Urothelium cell line (cell line): ENCODE results near the gene GFRAL.
A peak's percentile ranks its signal among the peaks of the same experiment; 100 is the strongest.
"Not testable (repeated sequence)": the region's sequence is repeated elsewhere in the genome, so short reads cannot be mapped to it uniquely, and the experiment has no call there.

Experiments used
- DNase-seq: peaks from one replicate; pipeline ENCODE4 v3.0.0; 2011; ENCODE audit warnings: low spot score, mixed read lengths
- FAIRE-seq: peaks from 2 replicates; lab custom pipeline; 2011; peaks lifted over from hg19 to GRCh38; lab: Jason Lieb, UNC

Gene GFRAL, protein sequence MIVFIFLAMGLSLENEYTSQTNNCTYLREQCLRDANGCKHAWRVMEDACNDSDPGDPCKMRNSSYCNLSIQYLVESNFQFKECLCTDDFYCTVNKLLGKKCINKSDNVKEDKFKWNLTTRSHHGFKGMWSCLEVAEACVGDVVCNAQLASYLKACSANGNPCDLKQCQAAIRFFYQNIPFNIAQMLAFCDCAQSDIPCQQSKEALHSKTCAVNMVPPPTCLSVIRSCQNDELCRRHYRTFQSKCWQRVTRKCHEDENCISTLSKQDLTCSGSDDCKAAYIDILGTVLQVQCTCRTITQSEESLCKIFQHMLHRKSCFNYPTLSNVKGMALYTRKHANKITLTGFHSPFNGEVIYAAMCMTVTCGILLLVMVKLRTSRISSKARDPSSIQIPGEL

GRCh38 chr6:55327169-55327568 is at the start of gene GFRAL:
TSS of gene GFRAL (plus strand) at chr6:55327469. CDS start at chr6:55327555, 86 bp downstream.
- no peak for DNase-seq
- FAIRE-seq, result no peak

DNA sequence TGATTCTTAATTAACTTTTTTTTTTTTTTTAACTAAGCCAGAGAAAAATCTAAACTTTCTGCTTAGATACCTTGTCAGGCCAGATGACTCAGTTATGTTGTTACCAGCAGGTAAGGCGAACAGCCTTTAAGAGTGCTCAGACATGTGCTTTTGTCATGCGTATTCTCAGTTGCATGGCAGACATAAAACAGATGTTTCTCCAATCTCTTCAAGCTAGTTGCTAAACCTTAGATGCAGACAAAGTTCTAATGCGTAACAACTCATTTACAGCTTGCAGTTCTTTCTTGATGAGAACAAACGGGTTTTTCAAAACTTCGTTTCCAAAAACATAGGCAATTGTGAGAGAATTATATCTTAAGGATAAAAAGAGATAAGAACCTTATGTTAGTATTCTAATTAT is 49.6 kb upstream of the GFRAL start:
- FAIRE-seq (no peak), DNase-seq (no peak)

GRCh38 chr6:55281215-55281614 is 46.1 kb upstream of the GFRAL start:
- FAIRE-seq (no peak), DNase-seq (no peak)

- DNase-seq, result no peak
- FAIRE-seq, result no peak
These were observed 45.2 kb upstream of the GFRAL start for GRCh38 chr6:55282115-55282514.

DNA sequence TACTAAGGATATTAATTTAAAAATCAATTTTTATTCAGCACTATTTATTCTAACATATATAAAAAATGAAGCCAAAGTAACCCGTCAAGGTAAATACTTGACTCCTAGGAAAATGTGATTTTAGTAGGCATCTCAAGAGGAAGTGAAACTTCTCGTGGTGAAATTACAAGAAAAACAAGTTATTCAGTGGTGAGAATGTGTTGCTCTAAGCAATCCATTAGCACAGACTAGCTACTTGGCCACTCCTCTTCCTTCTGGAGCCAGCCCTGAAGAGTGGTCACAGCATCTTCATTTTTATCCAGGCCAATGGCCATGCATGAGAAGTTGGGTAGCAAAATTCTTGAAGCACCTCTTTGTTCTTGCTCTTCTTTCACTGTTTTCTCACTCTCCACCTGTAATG is 40.4 kb upstream of the GFRAL start:
- FAIRE-seq (no peak), DNase-seq (no peak)

DNA sequence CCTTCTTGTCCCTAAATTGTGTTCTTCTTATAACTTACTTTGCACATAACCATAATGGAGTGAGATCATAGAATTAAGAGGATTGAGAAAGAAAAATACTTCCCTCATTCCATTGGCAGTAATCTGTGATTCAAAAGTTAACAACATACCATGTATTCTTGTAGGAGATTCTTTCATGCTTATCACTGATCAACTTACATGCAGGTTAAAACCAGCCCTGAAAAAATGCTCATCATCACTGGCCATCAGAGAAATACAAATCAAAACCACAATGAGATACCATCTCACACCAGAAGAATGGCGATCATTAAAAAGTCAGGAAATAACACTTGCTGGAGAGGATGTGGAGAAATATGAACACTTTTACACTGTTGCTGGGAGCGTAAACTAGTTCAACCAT is 36.5 kb upstream of the GFRAL start:
- DNase-seq (no peak), FAIRE-seq (no peak)

DNA sequence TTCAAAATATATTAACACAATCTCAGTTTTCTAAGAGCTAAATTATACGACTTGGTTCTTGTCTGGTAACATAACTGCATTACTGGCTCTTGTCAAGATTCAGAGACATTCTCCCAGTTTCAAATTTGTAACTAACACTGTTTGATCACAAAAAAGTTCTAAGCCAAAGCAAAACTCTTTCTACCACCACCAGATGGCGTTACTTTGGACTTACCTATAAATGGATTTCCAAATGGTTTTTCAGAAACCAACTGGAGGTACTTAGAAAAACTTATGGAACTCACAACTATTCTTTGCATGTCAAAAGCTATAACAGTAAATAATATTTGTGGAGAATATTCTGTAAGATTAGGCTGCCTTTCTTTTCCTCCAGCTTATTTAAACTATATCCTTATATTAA is 34.2 kb upstream of the GFRAL start:
- DNase-seq, result no peak
- FAIRE-seq, result no peak

GRCh38 chr6:55297214-55297613 is 30.1 kb upstream of the GFRAL start:
- DNase-seq, FAIRE-seq: not testable (repeated sequence)

DNA sequence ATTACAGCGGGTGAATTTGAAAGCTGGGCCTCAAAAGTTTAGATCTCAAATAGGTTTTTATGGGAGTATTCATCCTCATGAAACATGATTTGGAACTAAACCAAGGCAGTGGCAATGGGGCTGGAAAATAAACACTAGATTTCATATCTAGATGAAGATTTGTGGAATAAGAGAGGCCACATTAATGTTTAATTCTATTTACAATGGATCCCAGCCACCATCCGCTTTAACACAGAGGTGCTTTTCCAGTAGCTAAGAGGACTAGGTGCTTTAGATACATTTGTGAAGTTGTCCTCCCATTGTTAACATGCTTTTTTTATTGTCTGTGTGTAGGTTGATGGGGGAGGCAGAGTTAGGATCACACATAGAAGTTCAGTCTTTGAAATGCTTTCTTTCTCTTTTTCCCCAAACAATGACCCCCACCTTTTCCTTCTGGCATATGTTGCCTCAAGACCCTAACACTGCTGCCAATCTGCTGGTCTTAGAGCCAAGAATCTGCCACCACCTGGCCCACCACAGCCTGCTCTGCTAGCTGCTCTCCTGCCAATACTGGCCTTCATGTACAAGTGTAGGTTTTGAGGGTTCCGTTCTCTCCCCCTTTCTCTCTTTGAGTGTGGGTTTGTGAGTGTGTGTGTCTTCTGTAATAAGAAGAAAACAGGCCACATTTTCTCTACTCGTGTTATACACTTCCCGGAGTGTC is 27.8 kb upstream of the GFRAL start:
- FAIRE-seq (no peak), DNase-seq (no peak)

- no peak for DNase-seq
- FAIRE-seq, result no peak
These were observed 22.5 kb upstream of the GFRAL start for GRCh38 chr6:55304747-55305146.

GRCh38 chr6:55319961-55320695 is 7.1 kb upstream of the GFRAL start:
- FAIRE-seq (no peak), DNase-seq (no peak)

GRCh38 chr6:55320696-55321086 is 6.6 kb upstream of the GFRAL start:
- FAIRE-seq, result no peak

GRCh38 chr6:55377150-55377549 is 49.9 kb downstream of the GFRAL start:
- no peak for FAIRE-seq
- DNase-seq, result no peak

More at GRCh38 chr6:55320696-55321086, 6.6 kb upstream of the GFRAL start:
- no peak for DNase-seq

GRCh38 chr6:55379471-55379870 is 52.2 kb downstream of the GFRAL start:
- FAIRE-seq (no peak), DNase-seq (no peak)

DNA sequence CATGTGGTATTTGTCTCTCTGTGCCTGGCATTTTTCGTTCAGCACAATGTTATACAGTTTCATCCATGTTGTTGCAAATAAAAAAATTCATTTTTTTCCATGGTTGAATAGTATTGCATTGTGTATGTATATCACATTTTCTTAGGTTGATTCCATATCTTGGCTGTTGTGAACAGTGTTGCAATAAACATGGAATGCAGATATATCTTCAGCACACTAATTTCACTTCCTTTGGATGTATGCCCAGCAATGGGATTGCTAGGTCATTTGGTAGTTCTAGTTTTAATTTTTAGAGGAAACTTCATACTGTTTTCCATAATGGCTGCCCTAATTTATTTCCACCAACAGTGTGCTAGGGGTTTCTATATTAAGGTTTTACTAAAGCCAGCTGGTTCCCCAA is 52.6 kb downstream of the GFRAL start:
- DNase-seq (no peak), FAIRE-seq (peak; percentile 17)

DNA sequence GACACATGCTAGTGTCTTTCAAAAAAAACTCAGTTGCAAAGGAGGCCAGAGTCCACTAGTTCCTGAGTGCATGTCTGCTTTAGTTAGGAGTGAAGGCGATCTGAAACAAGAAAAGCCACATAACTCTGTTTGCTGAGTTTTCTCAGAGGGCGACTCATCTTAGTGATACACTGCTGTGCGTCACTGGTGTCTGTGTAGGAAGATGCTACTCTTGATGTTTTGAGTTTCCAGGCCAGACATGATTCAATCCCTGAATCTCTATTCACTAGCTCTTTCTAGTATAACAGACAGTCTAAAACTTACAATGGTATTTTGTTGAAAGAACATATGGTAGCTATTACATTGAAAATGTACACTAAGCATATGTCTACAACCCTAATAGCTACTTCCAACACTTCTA is 60.9 kb downstream of the GFRAL start:
- FAIRE-seq (peak; percentile 23), DNase-seq (no peak)

- DNase-seq (no peak), FAIRE-seq (no peak)
These were observed 68.6 kb downstream of the GFRAL start for GRCh38 chr6:55395871-55396270.

GRCh38 chr6:55397986-55398385 is 70.7 kb downstream of the GFRAL start:
- FAIRE-seq (no peak), DNase-seq (no peak)

DNA sequence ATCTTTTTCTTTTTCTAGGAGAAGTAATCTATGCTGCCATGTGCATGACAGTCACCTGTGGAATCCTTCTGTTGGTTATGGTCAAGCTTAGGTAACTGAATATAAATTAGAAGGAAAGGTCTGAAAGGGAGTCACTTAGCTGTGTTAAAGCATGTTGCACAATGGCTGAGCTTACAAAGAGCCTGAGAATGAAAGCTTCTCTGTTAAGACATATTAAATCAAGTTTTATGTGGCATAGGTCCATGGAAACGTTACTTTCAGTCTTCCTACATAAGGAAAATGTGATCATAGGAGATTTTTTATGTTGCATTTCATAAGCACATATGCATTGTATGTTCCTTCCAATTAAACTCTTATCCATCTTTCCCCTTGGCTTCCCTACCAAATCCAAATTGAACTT is 72.1 kb downstream of the GFRAL start:
- FAIRE-seq, result no peak
- DNase-seq, result no peak

DNA sequence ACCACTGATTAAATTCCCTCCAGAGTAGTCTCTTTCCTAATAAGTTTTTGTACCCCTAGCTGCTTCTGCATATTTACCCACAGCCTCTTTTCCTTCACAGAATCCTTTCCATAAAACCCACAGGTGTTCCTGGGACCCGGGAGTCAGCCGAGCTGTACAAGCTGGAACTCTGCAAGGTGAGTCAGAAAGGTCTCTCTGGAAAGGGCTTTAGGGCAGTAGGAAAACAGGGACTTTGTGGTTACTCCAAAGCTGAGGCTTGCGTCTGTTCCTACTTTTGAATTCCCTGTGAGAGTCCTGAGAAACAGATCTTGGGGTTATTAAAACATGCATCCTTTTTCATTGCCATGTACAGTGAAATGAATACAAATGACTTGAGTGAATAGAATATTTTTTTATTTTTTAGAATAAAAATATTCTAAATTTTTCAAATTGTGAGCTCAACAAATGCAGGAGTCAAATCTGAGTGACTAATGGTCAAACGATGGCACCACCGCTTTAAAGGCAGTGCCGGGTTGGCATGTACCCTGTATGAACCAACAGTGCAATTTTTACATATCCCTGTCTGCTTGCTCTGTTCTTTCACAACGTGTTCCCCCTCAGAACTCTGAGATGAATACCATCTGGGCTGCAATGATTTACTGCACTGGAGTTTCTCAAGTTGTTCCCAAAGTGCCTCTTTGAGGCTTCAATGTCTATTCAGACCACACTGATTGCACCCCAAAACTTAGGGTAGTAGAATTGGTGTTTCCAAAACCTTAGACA is 78.4 kb downstream of the GFRAL start:
- FAIRE-seq (no peak), DNase-seq (peak; percentile 34)

DNA sequence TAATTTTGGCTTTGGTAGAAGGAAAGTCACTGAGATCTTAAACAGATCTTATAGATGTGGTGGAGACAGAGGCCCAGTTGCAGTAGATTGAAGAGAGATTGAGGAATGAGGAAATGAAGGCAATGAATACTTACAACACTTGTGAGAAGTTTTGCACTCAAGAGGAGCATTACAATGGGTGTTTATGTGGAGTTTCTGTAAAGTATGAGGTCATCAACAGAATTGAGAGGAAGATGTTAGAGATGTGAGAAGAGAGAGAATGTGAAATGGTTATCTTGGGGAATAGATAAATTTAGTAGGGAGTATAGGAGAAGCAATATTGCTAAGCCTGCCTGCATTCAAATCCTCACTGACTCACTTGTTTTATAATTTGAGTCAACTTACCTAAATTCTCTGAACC is 83.4 kb downstream of the GFRAL start:
- DNase-seq (no peak), FAIRE-seq (no peak)
